GM13976 (cell line): Measurements from ENCODE around the gene VARS1.

Source experiments
- DNase-seq: peaks from one replicate; pipeline ENCODE4 v3.0.0; 2012; ENCODE audit warnings: low spot score
- in situ Hi-C: fragments of 300-500 bp; cut with MboI; formaldehyde crosslinking; loops from one replicate; pipeline ENCODE4 v1.12.0; 2022; ENCODE audit warnings: low sequenced_read_pairs, mixed read lengths, inconsistent platforms; ENCODE audit not compliant: unreplicated experiment
- TF ChIP-seq, protein P1 (sequence below): IDR thresholded peaks from 2 replicates; pipeline ENCODE4 v1.5.1; 2012; ENCODE audit warnings: borderline replicate concordance, mild to moderate bottlenecking; ENCODE audit not compliant: insufficient read depth; ENCODE audit errors: extremely low read depth, missing control alignments, control extremely low read depth

The VARS1 gene

DNA sequence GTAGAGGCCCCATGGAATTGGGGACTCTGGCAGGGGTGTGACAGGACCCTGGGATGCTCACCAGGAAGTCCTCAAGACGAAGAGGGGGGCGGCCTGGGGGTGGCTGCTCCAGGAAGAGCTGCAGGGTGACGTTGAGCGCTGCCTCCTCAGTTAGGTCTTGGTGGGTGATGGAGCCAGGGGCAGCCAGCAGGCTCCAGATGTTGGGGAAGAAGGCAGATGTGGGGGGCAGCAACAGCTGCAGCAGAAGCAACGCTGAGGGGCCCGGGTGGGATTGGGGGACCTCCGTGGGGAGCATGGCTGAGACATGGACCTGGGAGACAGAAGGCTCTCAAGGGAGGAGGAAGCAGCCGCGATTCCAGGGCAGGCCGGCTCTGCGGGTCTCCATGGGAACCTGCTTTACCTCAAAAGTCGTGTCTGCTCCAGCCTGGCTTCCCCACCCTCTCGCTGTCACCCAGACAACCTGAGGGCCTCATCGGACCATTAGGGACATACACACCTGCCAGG lies 19.0 kb downstream of the VARS1 start:
- in situ Hi-C loops: no loop called here
- TF ChIP-seq, protein P1, sequence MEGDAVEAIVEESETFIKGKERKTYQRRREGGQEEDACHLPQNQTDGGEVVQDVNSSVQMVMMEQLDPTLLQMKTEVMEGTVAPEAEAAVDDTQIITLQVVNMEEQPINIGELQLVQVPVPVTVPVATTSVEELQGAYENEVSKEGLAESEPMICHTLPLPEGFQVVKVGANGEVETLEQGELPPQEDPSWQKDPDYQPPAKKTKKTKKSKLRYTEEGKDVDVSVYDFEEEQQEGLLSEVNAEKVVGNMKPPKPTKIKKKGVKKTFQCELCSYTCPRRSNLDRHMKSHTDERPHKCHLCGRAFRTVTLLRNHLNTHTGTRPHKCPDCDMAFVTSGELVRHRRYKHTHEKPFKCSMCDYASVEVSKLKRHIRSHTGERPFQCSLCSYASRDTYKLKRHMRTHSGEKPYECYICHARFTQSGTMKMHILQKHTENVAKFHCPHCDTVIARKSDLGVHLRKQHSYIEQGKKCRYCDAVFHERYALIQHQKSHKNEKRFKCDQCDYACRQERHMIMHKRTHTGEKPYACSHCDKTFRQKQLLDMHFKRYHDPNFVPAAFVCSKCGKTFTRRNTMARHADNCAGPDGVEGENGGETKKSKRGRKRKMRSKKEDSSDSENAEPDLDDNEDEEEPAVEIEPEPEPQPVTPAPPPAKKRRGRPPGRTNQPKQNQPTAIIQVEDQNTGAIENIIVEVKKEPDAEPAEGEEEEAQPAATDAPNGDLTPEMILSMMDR: no peak
- DNase-seq: no peak

DNA sequence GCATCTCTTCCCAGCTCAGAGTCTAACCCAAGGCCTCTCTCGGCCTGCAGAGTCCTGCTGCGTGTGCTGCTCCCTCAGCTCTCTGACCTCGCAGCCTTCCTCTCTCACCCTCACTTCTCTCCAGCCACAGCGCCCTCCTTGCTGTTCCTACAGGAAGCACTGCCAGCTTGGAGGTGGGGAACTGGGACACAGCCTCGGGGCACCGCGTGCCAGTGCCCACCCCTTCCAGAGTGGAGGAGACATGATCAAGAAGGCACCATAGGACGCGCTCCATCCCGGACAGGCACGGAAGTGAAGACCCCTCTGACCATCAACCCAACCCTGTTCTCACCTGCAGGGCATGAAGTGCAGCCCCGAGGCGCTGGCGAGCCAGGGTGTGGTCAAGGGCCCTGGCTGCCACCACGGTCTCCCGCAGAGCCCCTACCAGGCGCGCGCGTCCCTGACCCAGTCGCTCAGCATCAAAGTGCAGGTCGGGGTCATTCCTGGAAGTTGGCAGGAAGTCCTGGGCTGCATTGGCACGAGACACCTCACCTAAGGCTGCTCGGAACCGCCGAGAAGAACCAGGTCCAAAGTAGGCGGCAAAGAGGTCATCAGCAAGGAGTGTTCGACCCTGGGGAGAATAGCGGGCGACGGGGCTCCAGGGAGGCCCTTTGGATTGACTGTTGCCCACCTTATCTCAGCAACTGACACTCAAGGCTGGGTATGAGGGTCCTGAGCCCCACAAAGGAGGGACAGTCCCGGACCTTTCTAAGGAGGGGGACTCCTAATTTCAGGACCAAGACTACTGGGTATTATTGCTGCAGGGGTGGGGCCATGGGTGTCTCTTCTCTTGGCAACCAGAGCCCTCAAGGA lies 19.7 kb downstream of the VARS1 start:
- no peak for DNase-seq
- in situ Hi-C loops: no loop called here
- TF ChIP-seq, protein P1: no peak

DNA sequence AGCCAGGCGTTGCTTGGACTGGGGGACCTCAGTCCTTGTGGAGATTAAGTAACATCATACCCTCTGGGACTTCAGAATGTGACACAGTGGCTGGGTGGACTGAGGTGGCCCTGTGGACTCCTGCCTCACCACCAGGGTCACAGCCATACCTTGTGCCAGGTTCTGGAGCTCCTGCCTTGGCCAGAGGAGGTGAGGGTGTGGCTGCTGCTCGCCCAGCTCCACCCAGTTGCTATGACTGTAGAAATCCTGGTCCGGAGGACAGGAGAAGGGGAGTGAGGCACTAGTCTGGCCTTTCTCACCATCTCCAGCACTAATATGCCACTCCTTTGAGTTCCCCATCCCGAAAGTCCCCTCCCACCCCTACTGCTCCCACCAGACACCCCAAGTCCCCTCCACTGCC lies 20.4 kb downstream of the VARS1 start:
- no peak for DNase-seq
- TF ChIP-seq, protein P1: no peak
- in situ Hi-C loops: no loop called here

DNA sequence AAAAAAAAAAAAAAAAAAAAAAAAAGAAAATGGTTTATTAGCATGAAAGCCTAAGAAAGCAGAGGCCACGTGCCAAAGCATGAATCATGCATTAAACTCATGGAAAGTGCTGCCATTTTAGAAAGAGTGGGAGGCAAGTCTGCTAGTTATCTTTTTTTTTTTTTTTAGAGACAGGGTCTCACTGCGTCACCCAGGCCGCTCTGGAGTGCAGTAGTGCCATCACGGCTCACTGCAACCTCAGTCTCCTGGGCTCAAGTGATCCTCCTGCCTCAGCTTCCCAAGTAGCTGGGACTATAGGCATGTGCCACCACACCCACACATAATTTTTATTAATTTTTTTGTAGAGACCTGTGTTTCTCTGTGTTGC lies 23.6 kb downstream of the VARS1 start:
- in situ Hi-C loops: no loop called here
- DNase-seq: no peak

DNA sequence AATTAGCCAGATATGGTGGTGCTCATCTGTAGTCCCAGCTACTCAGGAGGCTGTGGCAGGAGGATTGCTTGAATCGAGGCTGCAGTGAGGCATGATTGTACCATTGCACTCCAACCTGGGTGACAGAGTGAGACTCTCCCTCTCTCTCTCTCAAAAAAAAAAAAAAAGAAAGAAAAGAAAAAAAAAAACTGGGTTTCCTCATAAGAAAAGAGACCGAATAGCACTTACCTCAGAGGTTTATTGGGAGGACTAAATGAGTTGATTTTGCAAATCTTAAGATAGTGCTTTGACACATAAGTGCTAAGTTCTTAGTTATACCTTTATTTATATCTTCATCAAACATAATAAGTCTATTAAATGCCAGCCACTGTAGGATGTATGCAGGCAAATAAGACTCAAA lies 24.7 kb downstream of the VARS1 start:
- in situ Hi-C loops: no loop called here
- TF ChIP-seq, protein P1: no peak
- no peak for DNase-seq

More for the DNA sequence above, 23.6 kb downstream of the VARS1 start:
- TF ChIP-seq, protein P1: no peak

DNA sequence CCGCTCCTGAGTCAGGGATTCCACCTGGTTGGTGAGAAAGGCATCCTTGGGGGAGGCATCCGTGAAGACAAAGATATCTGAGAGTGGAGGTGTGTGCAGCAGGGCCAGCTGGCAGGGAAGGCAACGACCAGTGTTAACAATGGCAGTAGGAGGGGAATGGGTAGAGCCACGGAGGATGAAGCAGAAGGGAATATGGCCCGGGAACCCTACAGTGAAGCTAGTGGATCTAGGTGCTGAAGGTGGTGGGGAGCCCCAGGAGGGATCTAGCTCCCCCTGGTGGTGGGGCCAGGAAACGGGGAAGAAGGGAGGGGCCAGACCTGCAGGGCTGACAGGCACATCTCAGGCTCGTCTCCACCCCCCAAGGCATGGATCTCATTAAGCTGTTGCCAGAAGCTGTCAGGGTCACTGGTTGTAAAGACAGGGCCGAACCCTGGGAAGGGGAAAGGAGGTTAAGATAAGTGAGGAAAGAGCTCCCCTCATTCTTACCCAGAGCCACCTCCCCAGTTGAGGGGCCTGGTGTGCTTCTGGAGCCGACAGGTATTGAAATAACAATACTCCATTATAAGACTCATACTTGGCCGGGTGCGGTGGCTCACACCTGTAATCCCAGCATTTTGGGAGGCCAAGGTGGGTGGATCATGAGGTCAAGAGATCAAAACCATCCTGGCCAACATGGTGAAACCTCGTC lies 25.7 kb downstream of the VARS1 start:
- in situ Hi-C loops: no loop called here
- TF ChIP-seq, protein P1: peak; percentile 77
- DNase-seq: peak; percentile 93
